Measurements from ENCODE around the gene TBC1D3C.
"Not testable (repeated sequence)": the region's sequence is repeated elsewhere in the genome, so short reads cannot be mapped to it uniquely, and the experiment has no call there.

The TBC1D3C gene

GRCh38 chr17:38068534-38068933 is at the start of gene TBC1D3C:
TBC1D3C (minus strand) TSS chr17:38068634; CDS start chr17:38067066, 1,568 bp downstream.
- not testable (repeated sequence) for DNase-seq (ENCODE audit: low read depth)

- not testable (repeated sequence) for DNase-seq (ENCODE audit: low read depth)
Measured at GRCh38 chr17:38099262-38099661, 30.8 kb upstream of the TBC1D3C start.

GRCh38 chr17:38094059-38094694 is 25.7 kb upstream of the TBC1D3C start:
- DNase-seq (ENCODE audit: low read depth): not testable (repeated sequence)

- DNase-seq (ENCODE audit: low read depth): not testable (repeated sequence)
Measured at GRCh38 chr17:38088120-38088519, 19.7 kb upstream of the TBC1D3C start.

GRCh38 chr17:38087344-38087743 is 18.9 kb upstream of the TBC1D3C start:
- not testable (repeated sequence) for DNase-seq (ENCODE audit: low read depth)
